Measurements from ENCODE around the gene GPHN.

GPHN gene

DNA sequence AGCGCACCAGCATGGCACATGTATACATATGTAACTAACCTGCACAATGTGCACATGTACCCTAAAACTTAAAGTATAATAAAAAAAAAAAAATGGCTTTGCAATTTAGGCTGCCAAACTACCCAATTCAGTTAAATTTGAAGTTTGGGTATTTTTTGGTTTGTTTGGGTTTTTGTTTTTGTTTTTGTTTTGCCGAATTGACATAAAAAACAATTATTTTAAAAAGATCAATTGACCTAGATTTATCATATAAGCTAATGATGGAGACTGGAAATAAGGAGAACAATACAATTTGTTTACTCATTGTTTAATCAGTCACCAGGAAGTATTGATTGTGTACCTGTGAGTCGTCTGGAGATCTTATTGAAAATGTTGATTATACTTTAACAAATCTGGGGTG, 619.2 kb downstream of the GPHN start:
- no peak overlapping the region for H3K4me3 ChIP-seq (ENCODE audit: low read depth, low read length)
- DNase-seq (ENCODE audit: low read depth), result no peak
- TF ChIP-seq POLR2A (IDR thresholded peaks at IDR 0.05; ENCODE audit: extremely low read depth, insufficient read length) (no peak), MYC (IDR thresholded peaks at IDR 0.05; ENCODE audit: low read depth, low read length) (no peak)
- TF ChIP-seq, protein P1, sequence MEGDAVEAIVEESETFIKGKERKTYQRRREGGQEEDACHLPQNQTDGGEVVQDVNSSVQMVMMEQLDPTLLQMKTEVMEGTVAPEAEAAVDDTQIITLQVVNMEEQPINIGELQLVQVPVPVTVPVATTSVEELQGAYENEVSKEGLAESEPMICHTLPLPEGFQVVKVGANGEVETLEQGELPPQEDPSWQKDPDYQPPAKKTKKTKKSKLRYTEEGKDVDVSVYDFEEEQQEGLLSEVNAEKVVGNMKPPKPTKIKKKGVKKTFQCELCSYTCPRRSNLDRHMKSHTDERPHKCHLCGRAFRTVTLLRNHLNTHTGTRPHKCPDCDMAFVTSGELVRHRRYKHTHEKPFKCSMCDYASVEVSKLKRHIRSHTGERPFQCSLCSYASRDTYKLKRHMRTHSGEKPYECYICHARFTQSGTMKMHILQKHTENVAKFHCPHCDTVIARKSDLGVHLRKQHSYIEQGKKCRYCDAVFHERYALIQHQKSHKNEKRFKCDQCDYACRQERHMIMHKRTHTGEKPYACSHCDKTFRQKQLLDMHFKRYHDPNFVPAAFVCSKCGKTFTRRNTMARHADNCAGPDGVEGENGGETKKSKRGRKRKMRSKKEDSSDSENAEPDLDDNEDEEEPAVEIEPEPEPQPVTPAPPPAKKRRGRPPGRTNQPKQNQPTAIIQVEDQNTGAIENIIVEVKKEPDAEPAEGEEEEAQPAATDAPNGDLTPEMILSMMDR (IDR thresholded peaks at IDR 0.05; ENCODE audit: low read depth, low read length), result no peak
- TF ChIP-seq, protein P2, sequence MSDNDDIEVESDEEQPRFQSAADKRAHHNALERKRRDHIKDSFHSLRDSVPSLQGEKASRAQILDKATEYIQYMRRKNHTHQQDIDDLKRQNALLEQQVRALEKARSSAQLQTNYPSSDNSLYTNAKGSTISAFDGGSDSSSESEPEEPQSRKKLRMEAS (IDR thresholded peaks at IDR 0.05; ENCODE audit: low read depth, low read length), result no peak

DNA sequence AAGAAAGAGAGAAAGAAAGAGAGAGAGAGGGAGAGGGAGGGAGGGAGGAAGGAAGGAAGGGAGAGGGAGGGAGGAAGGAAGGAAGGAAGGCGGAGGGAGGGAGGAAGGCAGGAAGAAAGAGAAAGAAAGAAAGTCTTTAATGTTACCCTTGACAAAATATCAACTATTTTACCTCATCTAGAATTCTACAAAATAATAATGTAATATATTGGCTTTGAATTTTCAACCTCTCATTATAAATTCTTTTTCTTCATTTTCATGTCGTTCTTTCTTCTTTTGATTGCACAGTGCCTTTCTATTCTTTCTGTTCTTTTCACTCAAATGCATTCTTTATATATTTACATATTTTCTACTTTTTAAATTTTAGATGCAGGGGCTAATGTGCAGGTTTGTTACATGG, 621.8 kb downstream of the GPHN start:
- DNase-seq (ENCODE audit: low read depth), result no peak
- no peak overlapping the region for H3K4me3 ChIP-seq (ENCODE audit: low read depth, low read length)
- TF ChIP-seq POLR2A (IDR thresholded peaks at IDR 0.05; ENCODE audit: extremely low read depth, insufficient read length), result no peak
- TF ChIP-seq, protein P1 (IDR thresholded peaks at IDR 0.05; ENCODE audit: low read depth, low read length), result no peak
- TF ChIP-seq MYC (IDR thresholded peaks at IDR 0.05; ENCODE audit: low read depth, low read length), result no peak

DNA sequence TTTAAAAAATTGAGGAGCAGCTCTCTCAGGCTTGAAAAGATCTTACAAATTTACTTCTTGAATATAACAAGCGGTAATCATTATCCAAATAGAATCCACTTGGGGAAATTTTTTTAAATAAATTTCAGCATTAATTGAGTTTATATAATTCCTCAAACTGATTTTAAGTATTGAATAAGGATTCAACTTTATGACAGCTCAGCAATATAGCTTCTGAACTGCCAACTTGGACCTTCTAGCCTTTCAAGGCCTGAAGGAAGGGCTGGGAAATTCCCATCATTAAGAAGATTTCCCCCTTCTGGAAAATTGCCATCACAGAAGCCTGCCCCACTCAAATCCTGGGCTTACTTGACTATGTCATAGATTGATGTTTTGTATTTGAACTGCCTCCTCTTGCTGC, 623.7 kb downstream of the GPHN start:
- H3K4me3 ChIP-seq (ENCODE audit: low read depth, low read length), result no peak overlapping the region
- no peak for TF ChIP-seq POLR2A (IDR thresholded peaks at IDR 0.05; ENCODE audit: extremely low read depth, insufficient read length)
- TF ChIP-seq, protein P1 (IDR thresholded peaks at IDR 0.05; ENCODE audit: low read depth, low read length), result no peak
- no peak for TF ChIP-seq MYC (IDR thresholded peaks at IDR 0.05; ENCODE audit: low read depth, low read length)
- TF ChIP-seq, protein P2 (IDR thresholded peaks at IDR 0.05; ENCODE audit: low read depth, low read length), result no peak
- DNase-seq (ENCODE audit: low read depth), result no peak

DNA sequence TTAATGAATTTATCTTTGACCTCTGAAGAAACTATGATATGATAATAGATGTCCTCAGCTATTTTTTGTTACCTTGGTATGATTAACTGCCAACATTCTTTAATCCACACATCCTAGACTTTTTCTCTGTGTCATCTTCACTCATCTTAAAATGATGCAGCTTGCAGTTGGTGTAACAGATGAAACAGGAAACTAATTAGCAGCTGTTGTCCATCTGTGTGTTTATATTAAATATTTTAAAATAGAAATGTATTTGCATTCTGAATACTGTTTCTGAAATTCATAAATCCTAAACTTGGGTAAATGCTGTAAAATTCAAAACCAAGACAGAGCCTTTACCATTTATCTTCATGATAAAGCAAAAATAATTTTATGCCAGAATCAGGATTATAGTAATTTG, 625.2 kb downstream of the GPHN start:
- no peak overlapping the region for H3K4me3 ChIP-seq (ENCODE audit: low read depth, low read length)
- no peak for TF ChIP-seq POLR2A (IDR thresholded peaks at IDR 0.05; ENCODE audit: extremely low read depth, insufficient read length)
- TF ChIP-seq, protein P1 (IDR thresholded peaks at IDR 0.05; ENCODE audit: low read depth, low read length), result no peak
- no peak for TF ChIP-seq MYC (IDR thresholded peaks at IDR 0.05; ENCODE audit: low read depth, low read length)
- TF ChIP-seq, protein P2 (IDR thresholded peaks at IDR 0.05; ENCODE audit: low read depth, low read length), result no peak
- no peak for DNase-seq (ENCODE audit: low read depth)

DNA sequence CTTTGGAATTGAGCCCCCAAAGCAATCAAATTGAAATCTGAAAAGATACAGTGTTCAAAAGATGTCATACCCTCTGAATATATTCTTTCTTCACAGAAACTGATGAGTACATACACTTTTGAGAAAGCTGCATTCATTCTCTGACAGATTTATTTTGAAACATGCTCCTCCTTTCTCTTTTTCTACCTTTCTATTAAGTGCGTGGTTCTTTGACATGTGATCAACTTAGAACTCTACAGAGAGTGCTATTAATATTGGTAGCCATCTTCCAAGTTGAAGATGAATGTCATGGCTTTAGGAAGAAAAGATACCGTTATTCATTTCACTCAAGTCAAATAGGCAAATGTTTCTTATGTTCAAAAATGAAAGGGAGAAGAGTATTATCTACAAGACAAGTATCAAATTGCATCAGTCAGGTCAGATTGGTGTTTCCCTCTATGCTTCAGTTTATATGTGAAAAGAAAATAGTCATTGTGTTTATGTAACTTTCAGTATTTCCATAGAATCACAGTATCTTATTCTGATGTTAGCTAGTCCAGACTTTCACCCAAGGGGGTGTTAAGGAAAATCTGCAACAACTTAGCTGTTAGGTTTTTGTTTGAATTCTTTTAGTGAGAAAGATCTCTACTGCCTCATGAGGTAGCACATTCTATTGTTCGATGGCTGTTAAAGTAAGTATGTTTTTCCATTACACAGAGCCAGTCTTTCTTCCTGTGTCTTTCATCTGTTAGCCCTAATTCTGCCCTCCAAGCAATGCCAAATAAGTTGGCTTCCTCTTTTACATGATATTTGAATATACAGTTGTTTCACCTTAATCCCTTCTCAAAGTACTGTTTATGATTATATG, 625.9 kb downstream of the GPHN start:
- no peak for DNase-seq (ENCODE audit: low read depth)
- no peak overlapping the region for H3K4me3 ChIP-seq (ENCODE audit: low read depth, low read length)
- TF ChIP-seq, protein P1 (IDR thresholded peaks at IDR 0.05; ENCODE audit: low read depth, low read length), result no peak
